HG03066 (cell line): Measurements from ENCODE around the gene LDB2.

ENCODE experiments used
- ATAC-seq: cut with Tn5 transposase; IDR thresholded peaks from one replicate; pipeline ENCODE4 v1.9.1; 2021; ENCODE audit warnings: low read depth; ENCODE audit not compliant: unreplicated experiment

LDB2 gene

GRCh38 chr4:16608611-16609125 is 289.8 kb downstream of the LDB2 start:
- no peak for ATAC-seq

DNA sequence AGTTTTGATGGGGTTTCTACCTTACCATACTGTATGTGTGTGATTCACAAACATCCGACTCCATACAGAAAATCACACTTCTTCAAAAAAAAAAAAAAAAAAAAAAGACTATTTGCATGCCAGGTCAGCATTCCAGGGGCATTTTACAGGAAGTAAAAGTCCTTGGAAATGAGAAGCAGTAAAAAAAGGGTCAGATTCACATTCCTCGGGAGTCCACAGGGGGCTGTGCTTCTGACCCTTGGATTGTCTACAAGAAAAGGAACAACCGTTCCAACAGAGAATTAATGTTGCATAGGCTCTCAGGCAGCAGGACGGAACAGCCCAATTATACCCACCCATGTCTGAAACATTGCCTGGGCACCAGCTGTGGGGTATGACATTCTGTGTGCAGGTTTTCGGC is 290.3 kb downstream of the LDB2 start:
- ATAC-seq, result no peak

GRCh38 chr4:16607241-16608066 is 291.0 kb downstream of the LDB2 start:
- ATAC-seq, result no peak

GRCh38 chr4:16606691-16607090 is 291.8 kb downstream of the LDB2 start:
- no peak for ATAC-seq

GRCh38 chr4:16603178-16603577 is 295.3 kb downstream of the LDB2 start:
- no peak for ATAC-seq

DNA sequence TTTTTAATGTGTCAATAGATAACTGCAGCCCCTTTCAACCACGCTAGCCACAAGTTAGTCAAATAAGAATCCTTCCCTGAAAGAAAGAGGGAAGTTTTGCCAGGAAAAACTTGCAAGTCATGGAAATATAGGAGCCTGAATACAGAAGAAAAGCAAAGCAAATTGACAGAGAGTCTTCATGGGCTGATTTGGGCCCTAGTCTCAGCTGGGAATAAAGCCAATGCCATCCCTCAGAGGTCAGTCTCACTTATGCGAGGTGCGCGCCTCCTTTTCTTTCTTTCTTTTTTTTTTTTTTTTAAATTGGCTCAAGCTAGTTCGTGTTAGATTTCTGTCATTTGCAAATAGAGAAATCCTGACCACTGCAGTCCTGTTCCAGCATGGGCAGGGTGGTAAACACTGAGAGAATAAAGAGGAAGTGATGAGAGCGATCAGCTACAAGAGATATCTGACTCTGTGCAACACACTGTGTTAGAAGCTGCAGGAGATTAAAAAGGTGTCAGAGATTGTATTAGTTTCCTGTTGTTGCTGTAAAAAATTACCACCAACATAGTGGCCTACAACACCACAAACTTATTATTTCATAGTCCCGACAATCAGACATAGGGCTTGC is 299.7 kb downstream of the LDB2 start:
- ATAC-seq, result no peak

DNA sequence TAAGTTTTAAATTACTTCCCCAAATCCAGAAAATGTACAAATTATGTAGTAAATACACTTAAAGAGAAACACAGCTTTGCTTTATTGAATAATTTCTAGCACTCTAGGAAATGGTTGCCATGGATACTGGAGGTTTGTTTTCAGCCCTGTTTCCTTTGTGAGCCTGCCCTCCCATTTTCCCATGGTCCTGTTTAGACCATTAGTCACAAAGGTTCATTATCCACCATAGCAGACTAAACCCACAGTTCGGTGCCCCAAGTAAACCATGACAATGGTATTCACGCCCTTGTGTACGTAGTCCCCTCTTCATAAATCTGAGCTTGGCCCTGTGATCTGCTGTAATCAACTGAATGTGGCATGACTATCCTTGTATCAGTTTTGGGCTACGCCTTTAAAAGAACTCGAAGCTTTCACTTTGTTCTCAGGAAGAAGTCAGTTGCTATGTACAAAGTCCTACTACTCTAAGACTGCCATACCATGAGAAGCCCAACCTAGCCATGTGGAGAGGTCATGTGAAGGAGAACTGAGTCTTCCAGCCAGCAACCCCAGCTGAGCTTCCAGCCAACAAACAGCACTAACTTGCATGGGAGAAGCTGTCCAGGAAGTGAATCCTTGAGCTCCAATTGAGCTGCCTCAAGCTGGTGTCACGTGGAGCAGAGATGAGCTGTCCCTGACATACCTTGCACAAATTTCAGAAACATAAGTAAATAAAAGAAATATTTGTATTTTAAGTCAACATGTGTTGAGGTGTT is 300.4 kb downstream of the LDB2 start:
- ATAC-seq, result no peak

DNA sequence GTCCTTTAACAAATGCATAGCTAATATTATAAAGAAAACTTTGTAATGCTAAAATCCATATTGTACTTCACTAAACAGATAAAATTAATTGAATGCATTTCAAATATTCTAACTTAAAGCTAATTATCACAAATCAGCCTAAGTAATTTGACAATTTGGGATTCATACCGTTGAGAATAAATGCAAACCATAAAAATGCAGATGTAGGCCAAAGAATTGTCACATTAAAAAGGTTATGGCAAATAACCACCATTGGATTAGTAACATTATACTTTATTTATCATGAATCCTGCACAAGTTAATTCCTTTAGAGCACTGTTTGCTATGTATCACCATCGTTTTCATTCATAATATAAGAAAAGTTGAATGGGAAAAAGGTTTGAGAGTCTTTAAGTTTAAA is 301.0 kb downstream of the LDB2 start:
- no peak for ATAC-seq

- ATAC-seq, result no peak
These were observed 302.2 kb downstream of the LDB2 start for GRCh38 chr4:16596267-16596666.

DNA sequence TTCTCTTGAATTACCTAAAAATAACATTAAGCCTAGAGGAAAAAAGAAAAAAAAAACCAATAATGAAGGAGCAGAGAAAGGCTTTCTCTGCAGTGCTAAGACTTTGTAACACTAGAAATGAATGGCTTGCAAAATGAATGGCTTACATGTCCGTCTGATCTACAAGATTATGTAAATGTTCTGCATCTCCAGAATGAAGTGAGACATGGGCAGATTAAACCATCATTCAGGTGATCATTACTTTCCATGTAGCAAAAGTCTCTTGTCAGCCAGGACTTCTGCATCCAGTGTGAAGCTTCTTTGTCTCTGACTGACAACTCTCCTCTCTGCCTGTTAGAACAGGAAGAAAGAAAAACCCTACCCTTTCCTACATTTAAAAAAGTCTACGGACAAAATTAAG is 304.3 kb downstream of the LDB2 start:
- ATAC-seq, result no peak

- no peak for ATAC-seq
These were observed 305.1 kb downstream of the LDB2 start for GRCh38 chr4:16593386-16593785.

DNA sequence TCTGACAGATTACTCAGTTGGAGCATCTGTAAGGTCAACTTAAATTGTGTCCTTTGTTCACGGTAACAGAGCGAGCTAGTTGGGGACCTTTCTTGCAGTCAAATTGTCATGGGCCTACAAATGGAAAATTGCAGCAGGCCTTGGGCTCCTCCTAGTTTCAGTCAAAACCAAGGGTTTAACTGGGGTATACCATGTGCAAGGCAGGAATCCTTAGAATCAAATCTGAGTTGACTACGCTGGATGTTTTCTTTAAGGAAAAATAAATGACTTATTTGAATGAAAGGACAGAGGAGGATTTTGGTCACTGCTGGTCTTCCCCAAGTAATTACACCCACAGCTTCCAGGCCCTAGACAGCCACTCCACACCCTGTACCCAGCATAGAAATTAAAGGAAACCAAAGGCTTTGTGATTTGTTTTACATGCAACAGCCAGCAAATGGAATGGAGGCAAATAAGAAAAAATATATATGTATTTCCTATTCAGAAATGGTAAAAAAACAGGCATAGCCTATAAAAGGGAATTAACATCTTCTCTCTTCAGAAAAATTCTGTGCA is 307.1 kb downstream of the LDB2 start:
- no peak for ATAC-seq

DNA sequence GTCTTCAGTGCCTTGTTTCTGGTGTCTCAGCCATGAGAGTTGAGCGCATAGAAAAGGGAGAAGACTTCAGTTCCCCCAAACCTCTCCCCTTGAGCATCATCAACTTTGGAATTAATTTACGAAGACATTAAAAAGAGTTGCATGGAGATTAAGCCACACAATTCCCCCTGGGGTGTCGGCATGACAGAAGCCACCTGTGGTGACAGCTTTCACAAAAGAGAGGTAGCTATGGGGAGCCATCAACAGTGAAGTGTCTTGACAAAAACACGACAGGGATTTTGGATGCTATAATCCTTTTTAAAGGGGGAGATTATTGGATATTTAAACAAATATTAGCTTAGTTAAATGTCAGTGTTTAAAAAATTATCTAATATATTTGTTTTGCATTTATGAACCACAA is 307.6 kb downstream of the LDB2 start:
- ATAC-seq, result no peak

GRCh38 chr4:16588651-16589050 is 309.8 kb downstream of the LDB2 start:
- ATAC-seq, result no peak

- ATAC-seq, result no peak
These were observed 310.3 kb downstream of the LDB2 start for GRCh38 chr4:16588149-16588548.

- ATAC-seq, result no peak
These were observed 313.4 kb downstream of the LDB2 start for GRCh38 chr4:16585053-16585452.

- ATAC-seq, result no peak
These were observed 314.7 kb downstream of the LDB2 start for GRCh38 chr4:16583764-16584163.

DNA sequence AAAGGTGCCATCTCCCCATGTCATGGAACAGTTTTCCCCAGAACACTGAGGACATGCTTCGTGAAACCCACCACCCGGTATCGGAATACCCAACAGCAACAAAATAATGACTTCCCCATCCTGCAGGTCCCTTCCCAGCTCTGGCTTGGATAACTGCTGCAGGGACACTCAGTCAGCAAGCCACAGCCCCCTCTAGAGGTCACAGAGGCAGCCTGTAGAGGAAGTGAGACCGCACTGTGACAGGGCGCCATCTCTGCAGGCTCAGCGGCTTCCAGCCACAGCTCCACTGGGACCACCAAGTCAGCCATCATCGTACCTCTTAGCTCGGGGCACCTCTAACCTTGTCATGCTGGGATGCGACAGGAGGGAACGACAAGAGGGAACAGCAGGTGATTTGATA is 315.9 kb downstream of the LDB2 start:
- no peak for ATAC-seq

DNA sequence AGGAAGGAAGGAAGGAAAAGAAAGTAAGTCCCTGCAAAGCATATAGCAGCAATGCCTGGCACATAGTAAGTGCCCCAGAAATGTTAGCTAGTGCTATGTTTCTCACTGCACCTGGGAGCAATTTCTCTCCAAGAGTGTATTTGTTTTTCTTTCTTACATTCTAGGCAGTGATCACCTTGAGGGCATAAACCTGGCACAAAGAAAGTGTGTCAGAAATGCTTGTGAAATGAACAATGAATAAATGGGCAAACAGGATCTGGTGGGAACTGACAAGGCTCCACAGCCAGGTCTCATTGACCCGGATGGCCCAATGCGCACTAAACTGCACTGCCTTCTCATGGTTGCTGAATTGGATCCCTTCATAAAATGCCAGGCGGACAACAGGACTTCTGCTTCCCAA is 316.4 kb downstream of the LDB2 start:
- ATAC-seq, result no peak

- no peak for ATAC-seq
These were observed 317.3 kb downstream of the LDB2 start for GRCh38 chr4:16581117-16581516.

- no peak for ATAC-seq
These were observed 317.9 kb downstream of the LDB2 start for GRCh38 chr4:16580514-16580913.
